GM12878 (cell line): ENCODE data around the gene MRPL44. TPM values are rescaled to one million over a fixed set of nuclear protein-coding genes. Genes with fewer than 3 reads are reported as not detected.

Experiments
- ATAC-seq: fragments of 200-7000 bp; cut with Tn5 transposase; 3 replicates; pipeline ENCODE4 v1.9.1; 2020; ENCODE audit warnings: mild to moderate bottlenecking, moderate library complexity
- BruUV-seq: library from RNA; stranded (reverse); fragments of 400-500 nt; replicated peaks from 2 replicates; lab custom pipeline; 2021; lab: Mats Ljungman, UMichigan
- CTCF ChIA-PET: fragments of 300-600 bp; sonication (Branson Sonifier 250); formaldehyde crosslinking; extraction: SDS; loops from one replicate; lab custom pipeline; 2021; ENCODE audit warnings: inconsistent platforms; lab: Yijun Ruan, JAX
- POLR2A ChIA-PET: fragments of 350-600 bp; formaldehyde crosslinking; extraction: SDS; loops from one replicate; lab custom pipeline; 2021; ENCODE audit warnings: inconsistent platforms; lab: Charles Lee
- RAD21 ChIA-PET: fragments of 300-600 bp; sonication (Branson Sonifier 250); formaldehyde crosslinking; loops from one replicate; lab custom pipeline; 2023; ENCODE audit warnings: antibody characterized with exemption; ENCODE audit not compliant: unreplicated experiment; lab: Charles Lee
- SMC1A ChIA-PET: fragments of 300-600 bp; sonication (Branson Sonifier 250); formaldehyde crosslinking; loops from one replicate; lab custom pipeline; 2023; ENCODE audit not compliant: unreplicated experiment, uncharacterized antibody; lab: Charles Lee
- DNase-seq: peaks from one replicate; pipeline ENCODE4 v3.0.0-alpha.2; 2011; ENCODE audit warnings: low read depth, low spot score
- FAIRE-seq: peaks from 3 replicates; lab custom pipeline; 2011; peaks lifted over from hg19 to GRCh38; lab: Jason Lieb, UNC
- H2AFZ ChIP-seq: 2 replicates; pipeline ENCODE4 v1.6.0; 2011; ENCODE audit warnings: low read depth, low read length, control low read depth; ENCODE audit not compliant: control insufficient read depth
- H3K27ac ChIP-seq: 2 replicates; pipeline ENCODE4 v1.5.1; 2011; ENCODE audit warnings: control low read depth; ENCODE audit not compliant: control insufficient read depth, insufficient read depth
- H3K27me3 ChIP-seq, 2 experiments: replicated peaks in 1 of 2; 2 replicates each; pipeline versions ENCODE4 v1.6.0 to v1.6.1; 2011; ENCODE audit warnings: low read length in 1 of 2; ENCODE audit not compliant: control insufficient read depth in 2 of 2, insufficient read depth in 2 of 2
- H3K36me3 ChIP-seq, 2 experiments: 2 replicates each; pipeline ENCODE4 v1.5.1; 2011; ENCODE audit warnings: low read length in 1 of 2; ENCODE audit not compliant: control insufficient read depth in 2 of 2, insufficient read depth in 2 of 2
- H3K4me1 ChIP-seq: 2 replicates; pipeline ENCODE4 v1.6.1; 2011; ENCODE audit warnings: mild to moderate bottlenecking, low read length, moderate library complexity, mixed read lengths; ENCODE audit not compliant: control insufficient read depth, insufficient read depth
- H3K4me2 ChIP-seq: 2 replicates; pipeline ENCODE4 v1.6.0; 2011; ENCODE audit warnings: control low read depth; ENCODE audit not compliant: control insufficient read depth, insufficient read depth
- H3K4me3 ChIP-seq: fragments of 200-600 bp; sonication (generic); 2 replicates; pipeline ENCODE4 v1.5.1; 2016
- H3K79me2 ChIP-seq: 2 replicates; pipeline ENCODE4 v1.6.0; 2011; ENCODE audit warnings: low read length; ENCODE audit not compliant: control insufficient read depth, insufficient read depth
- H3K9ac ChIP-seq: 2 replicates; pipeline ENCODE4 v1.8.0; 2011; ENCODE audit warnings: low read length, control low read depth, mixed read lengths; ENCODE audit not compliant: control insufficient read depth, insufficient read depth
- H3K9me3 ChIP-seq: replicated peaks from 3 replicates; pipeline ENCODE4 v1.5.1; 2011; ENCODE audit warnings: mild to moderate bottlenecking, low read length; ENCODE audit not compliant: control insufficient read depth, insufficient read depth
- H4K20me1 ChIP-seq: 2 replicates; pipeline ENCODE4 v1.6.0; 2011; ENCODE audit not compliant: control insufficient read depth, insufficient read depth
- CBX5 ChIP-seq: sonication (generic); IDR thresholded peaks from 2 replicates; pipeline ENCODE4 v1.6.1; 2016; ENCODE audit warnings: low read depth, moderate library complexity, mild to moderate bottlenecking, inconsistent platforms
- FOXM1 ChIP-seq: IDR thresholded peaks from 2 replicates; pipeline ENCODE4 v1.6.1; 2012; ENCODE audit warnings: low read depth, mild to moderate bottlenecking, inconsistent platforms, low read length, moderate library complexity
- HDAC6 ChIP-seq: fragments of 200-600 bp; sonication (generic); IDR thresholded peaks from one replicate; pipeline ENCODE4 v1.8.0; 2017; ENCODE audit warnings: antibody characterized with exemption; ENCODE audit not compliant: unreplicated experiment
- IKZF2 ChIP-seq, 2 experiments: fragments of 450-650 bp; IDR thresholded peaks; 2 replicates each; pipeline ENCODE4 v1.6.1; 2017; ENCODE audit warnings: mild to moderate bottlenecking in 2 of 2, moderate library complexity in 2 of 2
- NRF1 ChIP-seq: conservative IDR thresholded peaks from 2 replicates; pipeline ENCODE4 v1.6.1; 2011; ENCODE audit warnings: mild to moderate bottlenecking, low read depth, low read length, improper control_type of control experiment
- PML ChIP-seq: IDR thresholded peaks from 2 replicates; pipeline ENCODE4 v1.6.1; 2012; ENCODE audit warnings: low read length, inconsistent platforms
- POU2F2 ChIP-seq: IDR thresholded peaks from 3 replicates; pipeline ENCODE4 v1.6.1; 2011; ENCODE audit warnings: low read depth, mild to moderate bottlenecking, low read length, borderline replicate concordance
- RCOR1 ChIP-seq: conservative IDR thresholded peaks from 2 replicates; pipeline ENCODE4 v1.6.1; 2012; ENCODE audit warnings: low read depth, low read length, improper control_type of control experiment
- STAT3 ChIP-seq: IDR thresholded peaks from 2 replicates; pipeline ENCODE4 v1.6.1; 2011; ENCODE audit warnings: low read depth, low read length, improper control_type of control experiment
- SUPT20H ChIP-seq: IDR thresholded peaks from 2 replicates; pipeline ENCODE4 v1.6.1; 2011; ENCODE audit warnings: low read depth, mild to moderate bottlenecking, low read length, moderate library complexity, borderline replicate concordance; ENCODE audit not compliant: control insufficient read depth
- WRNIP1 ChIP-seq: IDR thresholded peaks from 2 replicates; pipeline ENCODE4 v1.6.1; 2011; ENCODE audit warnings: low read depth, low read length, improper control_type of control experiment, borderline replicate concordance
- YY1 ChIP-seq: IDR thresholded peaks from 2 replicates; pipeline ENCODE4 v1.6.1; 2011; ENCODE audit warnings: low read depth, mild to moderate bottlenecking, low read length
- WGBS: methylation state at CpG from one replicate; pipeline ENCODE4 v1.1.6; 2016; ENCODE audit warnings: low lambda C conversion rate; ENCODE audit not compliant: insufficient replicate concordance, insufficient coverage; ENCODE audit errors: missing lambda C conversion rate; 5-methylcytosine and 5-hydroxymethylcytosine counted together
- in situ Hi-C: fragments of 300-500 bp; cut with MboI; formaldehyde crosslinking; loops from 9 replicates; pipeline ENCODE4 v1.14.3; 2018; ENCODE audit warnings: mixed read lengths
- intact Hi-C: fragments of 100-400 bp; cut with micrococcal nuclease; formaldehyde crosslinking; loops from one replicate; pipeline ENCODE4 v1.14.2; 2022; ENCODE audit not compliant: unreplicated experiment
- polyA plus RNA-seq, 11 experiments: library from polyadenylated mRNA; depleted of rRNA in 4 of 11; unstranded in 6 of 11; stranded (reverse) in 5 of 11; fragments of >200 nt; fragmentation: Nextera tagmentation in 4 of 11; fragmentation: Illumina TruSeq in 1 of 11; extraction: Ambion mirVana in 4 of 11; extraction: Trizol in 1 of 11; gene quantifications; 1 replicate in 1 of 11; 2 replicates in 10 of 11; pipeline versions ENCODE4 v1.2.1 to v1.2.3, GENCODE V29; 2011 to 2016; ENCODE audit warnings: inconsistent platforms in 2 of 11, missing spikeins in 2 of 11, low read depth in 1 of 11
- total RNA-seq, 4 experiments: library from RNA; depleted of rRNA in 3 of 4; stranded (reverse); fragments of >200 nt in 3 of 4; fragmentation: Illumina TruSeq in 1 of 4; extraction: Trizol in 1 of 4; gene quantifications; 2 replicates each; pipeline versions ENCODE4 v1.2.1 to v1.2.3, GENCODE V29; 2013 to 2021

Gene MRPL44
- total and polyA plus RNA-seq, 10 of the 15 experiments (the other 5 are each of a cell fraction or from before 2014, with no cell fraction given), result 18.3 to 44.3 (median 37.5) TPM

GRCh38 chr2:223943561-223944008, 13.7 kb upstream of the MRPL44 start (continued):
- TF ChIP-seq SUPT20H, result no peak

GRCh38 chr2:223944166-223944702, 13.0 kb upstream of the MRPL44 start:
- ChIA-PET RAD21 (interaction anchor here (0.9 to 1.5 kb wide), 2 partner anchors 14 to 48 kb away, joined by 4 to 6 read pairs; no protein-coding TSS in a partner anchor), SMC1A (interaction anchor here (0.9 to 1.3 kb wide), 5 partner anchors 10 to 49 kb away, joined by 4 to 7 read pairs (median 4); partner anchors contain the start of gene MRPL44), CTCF (interaction anchor here (1.0 to 2.6 kb wide), 6 partner anchors 11 to 183 kb away, joined by 3 to 15 read pairs (median 6); partner anchors contain the start of gene MRPL44), POLR2A (interaction anchor here (1.4 kb wide), 1 partner anchor 13 kb away, joined by 7 read pairs; the partner anchor contains the start of gene MRPL44)
- Histone ChIP-seq H3K27ac (peak overlapping the region; percentile 76), H3K9me3 (no peaks in the 10 kb centered on the region; the same call in 1 of the 3 replicates), H3K9ac (peak overlapping the region; percentile 75), H3K27me3 (no peaks in the 10 kb centered on the region), H3K4me3 (peak overlapping the region; percentile 75), H3K4me2 (peak overlapping the region; percentile 88), H3K4me1 (peaks cover 12% of the 10 kb centered on the region), H2AFZ (peak overlapping the region; percentile 57), H3K36me3 (no peaks in the 10 kb centered on the region), H4K20me1 (no peaks in the 10 kb centered on the region), H3K79me2 (peaks cover 39% of the 10 kb centered on the region)
- 2% methylated on average over 46 of the region's 46 CpGs for WGBS
- no peak for TF ChIP-seq RCOR1
- peak; percentile 18; the same call in 1 of the 2 replicates for TF ChIP-seq YY1
- no peak for TF ChIP-seq STAT3
- TF ChIP-seq HDAC6, result peak; percentile 50
- TF ChIP-seq NRF1, result no peak
- no peak for TF ChIP-seq CBX5
- no peak for TF ChIP-seq WRNIP1
- no peak for TF ChIP-seq PML
- 0 out of 4 replicates have a peak, but pooled peaks of 1 of the 2 experiments have one; percentile 2 for TF ChIP-seq IKZF2 (IDR thresholded peaks at IDR 0.05)
- no peak for TF ChIP-seq FOXM1
- no peak for TF ChIP-seq POU2F2
- ATAC-seq (peak; percentile 45), FAIRE-seq (no peak), DNase-seq (no peak)
- intact Hi-C loops, result loop anchor here (2.0 to 5.0 kb wide), 2 partner anchors 47 to 107 kb away; partner anchors contain the start of gene AP1S3
- no TSS peak for BruUV-seq
- in situ Hi-C loops, result no loop called here
